Karpas-422 (cell line): ENCODE data around the gene CRKL. TPM values are rescaled to one million over a fixed set of nuclear protein-coding genes. Genes with fewer than 3 reads are reported as not detected.
A peak's percentile ranks its signal among the peaks of the same experiment; 100 is the strongest.

ENCODE experiments used
- DNase-seq: peaks from one replicate; pipeline ENCODE4 v3.0.0-alpha.2; 2015
- H2AFZ ChIP-seq: fragments of 200-600 bp; sonication (generic); 2 replicates; pipeline ENCODE4 v1.6.1; 2014; ENCODE audit warnings: antibody characterized with exemption, low read length, mixed read lengths
- H3K27ac ChIP-seq: fragments of 200-600 bp; sonication (generic); 2 replicates; pipeline ENCODE4 v1.5.1; 2014; ENCODE audit warnings: mild to moderate bottlenecking, low read length, moderate library complexity
- H3K27me3 ChIP-seq: fragments of 200-600 bp; sonication (generic); 2 replicates; pipeline ENCODE4 v1.6.1; 2014; ENCODE audit warnings: low read length, mixed read lengths
- H3K36me3 ChIP-seq: fragments of 200-600 bp; sonication (generic); 2 replicates; pipeline ENCODE4 v1.6.1; 2014; ENCODE audit warnings: low read length, mixed read lengths; ENCODE audit not compliant: insufficient read depth
- H3K4me1 ChIP-seq: fragments of 200-600 bp; sonication (generic); 2 replicates; pipeline ENCODE4 v1.6.1; 2014; ENCODE audit warnings: mild to moderate bottlenecking, low read length, mixed read lengths
- H3K4me2 ChIP-seq: fragments of 200-600 bp; sonication (generic); 2 replicates; pipeline ENCODE4 v1.6.1; 2014; ENCODE audit warnings: low read length, low read depth, mild to moderate bottlenecking; ENCODE audit not compliant: poor library complexity, severe bottlenecking
- H3K4me3 ChIP-seq: fragments of 200-600 bp; sonication (generic); 2 replicates; pipeline ENCODE4 v1.5.1; 2014; ENCODE audit warnings: mild to moderate bottlenecking, antibody characterized with exemption, low read length, mixed read lengths
- H3K79me2 ChIP-seq: fragments of 200-600 bp; sonication (generic); 2 replicates; pipeline ENCODE4 v1.6.1; 2014; ENCODE audit warnings: mild to moderate bottlenecking, low read length, mixed read lengths
- H3K9ac ChIP-seq: fragments of 200-600 bp; sonication (generic); 2 replicates; pipeline ENCODE4 v1.6.0; 2014; ENCODE audit warnings: low read length
- H3K9me2 ChIP-seq: fragments of 200-600 bp; sonication (generic), shearing (Covaris generic); replicated peaks from 2 replicates; pipeline ENCODE4 v1.6.0; 2014; ENCODE audit warnings: mild to moderate bottlenecking, low read length, moderate library complexity; ENCODE audit not compliant: insufficient read depth
- H3K9me3 ChIP-seq: fragments of 300-700, 200-600 bp; sonication (generic); 2 replicates; pipeline ENCODE4 v1.6.1; 2014; ENCODE audit warnings: low read length, mixed read lengths
- H4K20me1 ChIP-seq: fragments of 200-600 bp; sonication (generic); 2 replicates; pipeline ENCODE4 v1.6.1; 2014; ENCODE audit warnings: mild to moderate bottlenecking, antibody characterized with exemption, low read length, low read depth; ENCODE audit not compliant: insufficient read depth
- total RNA-seq: library from RNA; depleted of rRNA; stranded (reverse); fragments of >200 nt; shearing (Covaris generic); gene quantifications from 2 replicates; pipeline ENCODE4 v1.2.3, GENCODE V29; 2014; ENCODE audit warnings: low replicate concordance; rRNA removed

CRKL gene
- 42.0 and 58.4 TPM in 2 replicates for total RNA-seq

GRCh38 chr22:20916916-20917810 is at the start of gene CRKL:
Gene CRKL (plus strand): TSS chr22:20917407. CDS start chr22:20917935, 528 bp downstream.
- Histone ChIP-seq H3K79me2 (peaks cover 49% of the 10 kb centered on the region), H3K4me3 (peak within 1 kb of the TSS; percentile 98)
- peak; percentile 98 for DNase-seq

GRCh38 chr22:20868025-20868962 is 48.9 kb upstream of the CRKL start:
- no peak for DNase-seq
- no peak overlapping the region for H3K9ac ChIP-seq
- H3K4me2 ChIP-seq, result no peak overlapping the region

More at GRCh38 chr22:20916916-20917810, at the start of gene CRKL:
- peaks cover 24% of the 10 kb centered on the region for H4K20me1 ChIP-seq
- H3K9me2 ChIP-seq, result no peaks in the 10 kb centered on the region
- peaks cover 15% of the 10 kb centered on the region; the same call in 1 of the 2 replicates for H3K36me3 ChIP-seq
- H3K4me1 ChIP-seq, result peaks cover 32% of the 10 kb centered on the region
- H2AFZ ChIP-seq, result peak within 1 kb of the TSS; percentile 99
- peak within 1 kb of the TSS; percentile 65 for H3K27ac ChIP-seq
- H3K9ac ChIP-seq, result peak within 1 kb of the TSS; percentile 88
- no peaks in the 10 kb centered on the region for H3K9me3 ChIP-seq
- peak within 1 kb of the TSS; percentile 90 for H3K4me2 ChIP-seq
- H3K27me3 ChIP-seq, result no peaks in the 10 kb centered on the region

GRCh38 chr22:20869234-20869633 is 48.0 kb upstream of the CRKL start:
- no peaks in the 10 kb centered on the region for H3K9me2 ChIP-seq
- H3K9me3 ChIP-seq, result no peaks in the 10 kb centered on the region
- H3K9ac ChIP-seq, result no peak overlapping the region
- H3K4me2 ChIP-seq, result no peak overlapping the region
- 0 out of 2 replicates have a peak, but pooled peaks cover 3% of the 10 kb centered on the region for H3K79me2 ChIP-seq
- H3K4me3 ChIP-seq, result no peak overlapping the region
- H3K27me3 ChIP-seq, result no peaks in the 10 kb centered on the region
- peaks cover 6% of the 10 kb centered on the region; the same call in 1 of the 2 replicates for H3K4me1 ChIP-seq
- no peaks in the 10 kb centered on the region for H4K20me1 ChIP-seq
- 0 out of 2 replicates have a peak, but pooled peaks cover 2% of the 10 kb centered on the region for H3K36me3 ChIP-seq
- H3K27ac ChIP-seq, result no peak overlapping the region
- no peak for DNase-seq
- no peak overlapping the region for H2AFZ ChIP-seq

More at GRCh38 chr22:20868025-20868962, 48.9 kb upstream of the CRKL start:
- Histone ChIP-seq H3K9me2 (no peaks in the 10 kb centered on the region), H3K36me3 (0 out of 2 replicates have a peak, but pooled peaks cover 2% of the 10 kb centered on the region), H3K9me3 (no peaks in the 10 kb centered on the region), H3K27me3 (no peaks in the 10 kb centered on the region), H4K20me1 (no peaks in the 10 kb centered on the region), H3K4me3 (no peak overlapping the region), H3K27ac (no peak overlapping the region), H3K79me2 (0 out of 2 replicates have a peak, but pooled peaks cover 3% of the 10 kb centered on the region), H2AFZ (no peak overlapping the region), H3K4me1 (peaks cover 6% of the 10 kb centered on the region; the same call in 1 of the 2 replicates)

- Histone ChIP-seq H3K36me3 (0 out of 2 replicates have a peak, but pooled peaks cover 2% of the 10 kb centered on the region), H4K20me1 (no peaks in the 10 kb centered on the region), H3K9me2 (no peaks in the 10 kb centered on the region), H3K9me3 (no peaks in the 10 kb centered on the region), H3K79me2 (no peaks in the 10 kb centered on the region), H3K4me3 (no peak overlapping the region), H3K27ac (no peak overlapping the region), H3K27me3 (no peaks in the 10 kb centered on the region), H3K4me2 (no peak overlapping the region), H3K4me1 (peaks cover 3% of the 10 kb centered on the region; the same call in 1 of the 2 replicates), H3K9ac (no peak overlapping the region), H2AFZ (no peak overlapping the region)
- DNase-seq, result no peak
Measured at GRCh38 chr22:20873214-20873613, 44.0 kb upstream of the CRKL start.

GRCh38 chr22:20875296-20875695 is 41.9 kb upstream of the CRKL start:
- H3K27ac ChIP-seq, result no peak overlapping the region
- no peak for DNase-seq
- H2AFZ ChIP-seq, result no peak overlapping the region

GRCh38 chr22:20877715-20878114 is 39.5 kb upstream of the CRKL start:
- H3K4me3 ChIP-seq, result no peak overlapping the region

More at GRCh38 chr22:20875296-20875695, 41.9 kb upstream of the CRKL start:
- Histone ChIP-seq H3K9me3 (no peaks in the 10 kb centered on the region), H3K4me3 (no peak overlapping the region), H3K9me2 (no peaks in the 10 kb centered on the region), H3K4me2 (no peak overlapping the region), H3K79me2 (no peaks in the 10 kb centered on the region), H3K27me3 (no peaks in the 10 kb centered on the region), H3K36me3 (0 out of 2 replicates have a peak, but pooled peaks cover 2% of the 10 kb centered on the region), H4K20me1 (no peaks in the 10 kb centered on the region), H3K4me1 (no peaks in the 10 kb centered on the region), H3K9ac (no peak overlapping the region)

GRCh38 chr22:20881231-20881630 is 36.0 kb upstream of the CRKL start:
- Histone ChIP-seq H3K36me3 (no peaks in the 10 kb centered on the region), H3K4me3 (no peak overlapping the region), H3K9me3 (no peaks in the 10 kb centered on the region), H3K4me2 (no peak overlapping the region), H3K27me3 (no peaks in the 10 kb centered on the region), H3K79me2 (no peaks in the 10 kb centered on the region), H3K9me2 (no peaks in the 10 kb centered on the region), H4K20me1 (no peaks in the 10 kb centered on the region), H3K27ac (no peak overlapping the region), H3K4me1 (no peaks in the 10 kb centered on the region), H3K9ac (no peak overlapping the region), H2AFZ (no peak overlapping the region)
- no peak for DNase-seq

More at GRCh38 chr22:20877715-20878114, 39.5 kb upstream of the CRKL start:
- no peak overlapping the region for H3K4me2 ChIP-seq
- no peak overlapping the region for H2AFZ ChIP-seq
- H3K27ac ChIP-seq, result no peak overlapping the region
- no peaks in the 10 kb centered on the region for H3K79me2 ChIP-seq
- H4K20me1 ChIP-seq, result no peaks in the 10 kb centered on the region
- H3K4me1 ChIP-seq, result no peaks in the 10 kb centered on the region
- 0 out of 2 replicates have a peak, but pooled peaks cover 2% of the 10 kb centered on the region for H3K36me3 ChIP-seq
- H3K9me2 ChIP-seq, result no peaks in the 10 kb centered on the region
- no peak for DNase-seq
- no peak overlapping the region for H3K9ac ChIP-seq
- H3K9me3 ChIP-seq, result no peaks in the 10 kb centered on the region
- no peaks in the 10 kb centered on the region for H3K27me3 ChIP-seq
